H1 (cell line): Measurements from ENCODE around the gene GGTLC3. TPM values are rescaled to one million over a fixed set of nuclear protein-coding genes. Genes with fewer than 3 reads are reported as not detected.
"Not testable (repeated sequence)": the region's sequence is repeated elsewhere in the genome, so short reads cannot be mapped to it uniquely, and the experiment has no call there.

Experiments
- CTCF ChIA-PET: fragments of 300-600 bp; sonication (Branson Sonifier 250); formaldehyde crosslinking; loops from one replicate; lab custom pipeline; 2021; ENCODE audit not compliant: partially characterized antibody; lab: Charles Lee
- POLR2A ChIA-PET: fragments of 300-600 bp; sonication (Branson Sonifier 250); formaldehyde crosslinking; loops from one replicate; lab custom pipeline; 2021; ENCODE audit warnings: inconsistent platforms; ENCODE audit not compliant: partially characterized antibody; lab: Charles Lee
- DNase-seq, 2 experiments: peaks; one replicate each; pipeline versions ENCODE4 v3.0.0 to v3.0.0-alpha.2; 2010 to 2022; ENCODE audit warnings: low spot score in 2 of 2, low read depth in 1 of 2, mixed read lengths in 1 of 2
- FAIRE-seq: peaks from 2 replicates; lab custom pipeline; 2011; peaks lifted over from hg19 to GRCh38; lab: Jason Lieb, UNC
- H2AFZ ChIP-seq: 2 replicates; pipeline ENCODE4 v1.8.1; 2012; ENCODE audit warnings: low read length, inconsistent platforms
- H2AK5ac ChIP-seq: 2 replicates; pipeline ENCODE4 v1.6.1; 2013; ENCODE audit warnings: low read depth, low read length
- H2BK120ac ChIP-seq: replicated peaks from 2 replicates; pipeline ENCODE3; 2013; ENCODE audit warnings: low read depth, low read length, inconsistent platforms
- H2BK12ac ChIP-seq: 2 replicates; pipeline ENCODE4 v1.6.1; 2013; ENCODE audit warnings: low read depth, low read length
- H2BK15ac ChIP-seq: 2 replicates; pipeline ENCODE4 v1.6.1; 2013; ENCODE audit warnings: low read length
- H2BK20ac ChIP-seq: 2 replicates; pipeline ENCODE4 v1.6.1; 2013; ENCODE audit warnings: low read length
- H2BK5ac ChIP-seq: 2 replicates; pipeline ENCODE4 v1.6.1; 2013; ENCODE audit warnings: low read depth, low read length
- H3K14ac ChIP-seq: 2 replicates; pipeline ENCODE4 v1.6.1; 2013; ENCODE audit warnings: inconsistent platforms; ENCODE audit not compliant: insufficient read length
- H3K18ac ChIP-seq: 2 replicates; pipeline ENCODE4 v1.6.1; 2013; ENCODE audit warnings: low read length; ENCODE audit errors: extremely low read depth
- H3K23ac ChIP-seq: 2 replicates; pipeline ENCODE4 v1.6.1; 2013; ENCODE audit warnings: inconsistent platforms; ENCODE audit not compliant: insufficient read length
- H3K23me2 ChIP-seq: 2 replicates; pipeline ENCODE4 v1.6.1; 2013; ENCODE audit warnings: low read depth, low read length
- H3K27ac ChIP-seq: 2 replicates; pipeline ENCODE4 v1.6.1; 2011; ENCODE audit warnings: low read depth, low read length, inconsistent platforms
- H3K27me3 ChIP-seq, 4 experiments: replicated peaks in 1 of 4; 1 replicate in 1 of 4; 2 replicates in 3 of 4; pipeline versions ENCODE4 v1.6.1 to v1.8.1; 2011 to 2013; ENCODE audit warnings: low read length in 3 of 4, mild to moderate bottlenecking in 3 of 4, inconsistent platforms in 2 of 4, mixed read lengths in 2 of 4, moderate library complexity in 1 of 4; ENCODE audit not compliant: control insufficient read depth in 3 of 4, insufficient read depth in 3 of 4; ENCODE audit errors: extremely low read depth in 1 of 4
- H3K36me3 ChIP-seq, 4 experiments: 2 replicates each; pipeline versions ENCODE4 v1.6.1 to v1.8.1; 2011 to 2013; ENCODE audit warnings: mild to moderate bottlenecking in 4 of 4, low read length in 3 of 4, moderate library complexity in 2 of 4, control low read depth in 1 of 4, inconsistent platforms in 1 of 4; ENCODE audit not compliant: insufficient read depth in 4 of 4, control insufficient read depth in 2 of 4
- H3K4ac ChIP-seq: replicated peaks from 2 replicates; pipeline ENCODE3; 2013; ENCODE audit warnings: low read length, low read depth, mixed read lengths, inconsistent platforms; ENCODE audit not compliant: insufficient read length
- H3K4me1 ChIP-seq, 4 experiments: replicated peaks in 1 of 4; 1 replicate in 1 of 4; 2 replicates in 3 of 4; pipeline versions ENCODE4 v1.6.1 to v1.8.1; 2011 to 2013; ENCODE audit warnings: low read length in 3 of 4, inconsistent platforms in 2 of 4, mixed read lengths in 1 of 4; ENCODE audit not compliant: insufficient read depth in 4 of 4, control insufficient read depth in 3 of 4
- H3K4me2 ChIP-seq, 2 experiments: 2 replicates each; pipeline versions ENCODE4 v1.6.1 to v1.8.1; 2011 to 2013; ENCODE audit warnings: low read depth in 2 of 2, low read length in 2 of 2, control low read depth in 1 of 2, inconsistent platforms in 1 of 2, mild to moderate bottlenecking in 1 of 2; ENCODE audit not compliant: insufficient read depth in 1 of 2
- H3K4me3 ChIP-seq, 4 experiments: fragments of 200-600, 300-600 bp in 1 of 4; sonication (generic), shearing (Covaris generic), sonication (Bioruptor Twin) in 1 of 4; 2 replicates each; pipeline versions ENCODE4 v1.5.1 to v1.8.1; 2011 to 2016; ENCODE audit warnings: low read length in 4 of 4, low read depth in 3 of 4, control low read depth in 2 of 4, inconsistent platforms in 2 of 4, mild to moderate bottlenecking in 2 of 4, mixed read lengths in 1 of 4, moderate library complexity in 1 of 4; ENCODE audit not compliant: insufficient read depth in 2 of 4; ENCODE audit errors: extremely low read depth in 1 of 4
- H3K56ac ChIP-seq: replicated peaks from 2 replicates; pipeline ENCODE3; 2013; ENCODE audit warnings: low read depth, mild to moderate bottlenecking, mixed read lengths, low read length, inconsistent platforms; ENCODE audit not compliant: insufficient read length
- H3K79me1 ChIP-seq: 2 replicates; pipeline ENCODE4 v1.6.1; 2013; ENCODE audit warnings: low read depth, low read length, control low read depth
- H3K79me2 ChIP-seq, 2 experiments: 2 replicates each; pipeline versions ENCODE4 v1.6.1 to v1.8.1; 2012 to 2013; ENCODE audit warnings: low read length in 2 of 2, mild to moderate bottlenecking in 2 of 2, inconsistent platforms in 1 of 2; ENCODE audit not compliant: insufficient read depth in 2 of 2, control insufficient read depth in 1 of 2
- H3K9ac ChIP-seq, 4 experiments: replicated peaks in 1 of 4; 1 replicate in 1 of 4; 2 replicates in 3 of 4; pipeline versions ENCODE4 v1.6.1 to v1.8.1; 2011 to 2013; ENCODE audit warnings: low read depth in 3 of 4, low read length in 3 of 4, control low read depth in 2 of 4, mild to moderate bottlenecking in 2 of 4, moderate library complexity in 2 of 4, inconsistent platforms in 1 of 4; ENCODE audit errors: extremely low read depth in 1 of 4
- H3K9me3 ChIP-seq, 2 experiments: 2 replicates each; pipeline versions ENCODE4 v1.6.1 to v1.8.1; 2012 to 2013; ENCODE audit warnings: mild to moderate bottlenecking in 2 of 2, moderate library complexity in 2 of 2, control low read depth in 1 of 2, inconsistent platforms in 1 of 2, low read depth in 1 of 2, low read length in 1 of 2, mixed read lengths in 1 of 2; ENCODE audit not compliant: insufficient read depth in 2 of 2
- H4K20me1 ChIP-seq, 2 experiments: replicated peaks in 1 of 2; 2 replicates each; pipeline versions ENCODE3 to v1.8.1; 2011 to 2013; ENCODE audit warnings: inconsistent platforms in 2 of 2, low read length in 2 of 2, mild to moderate bottlenecking in 1 of 2; ENCODE audit not compliant: insufficient read depth in 2 of 2, control insufficient read depth in 1 of 2
- H4K5ac ChIP-seq: 2 replicates; pipeline ENCODE4 v1.6.1; 2013; ENCODE audit warnings: low read length, low read depth, mixed read lengths, inconsistent platforms; ENCODE audit not compliant: insufficient read length
- H4K8ac ChIP-seq: 2 replicates; pipeline ENCODE4 v1.8.0; 2013; ENCODE audit warnings: mild to moderate bottlenecking, moderate library complexity, low read length, inconsistent platforms; ENCODE audit not compliant: insufficient read depth; ENCODE audit errors: extremely low read depth
- H4K91ac ChIP-seq: replicated peaks from 2 replicates; pipeline ENCODE3; 2013; ENCODE audit warnings: low read length, mixed read lengths, inconsistent platforms; ENCODE audit not compliant: insufficient read length
- WGBS, 2 experiments: shearing (Covaris generic) in 1 of 2; methylation state at CpG; one replicate each; pipeline versions ENCODE4 v1.1.6 to v1.1.7; 2013 to 2015; ENCODE audit warnings: low lambda C conversion rate in 2 of 2, mixed read lengths in 2 of 2, inconsistent platforms in 1 of 2, low coverage in 1 of 2, missing lambda C conversion rate in 1 of 2; ENCODE audit not compliant: insufficient replicate concordance in 2 of 2, insufficient coverage in 1 of 2, insufficient read length in 1 of 2; ENCODE audit errors: extremely low coverage in 1 of 2, missing lambda C conversion rate in 1 of 2; 5-methylcytosine and 5-hydroxymethylcytosine counted together
- polyA plus RNA-seq, 7 experiments: library from polyadenylated mRNA; depleted of rRNA in 3 of 7; stranded (reverse) in 5 of 7; unstranded in 2 of 7; fragments of >200 nt in 5 of 7; fragments of 200-250 nt in 2 of 7; gene quantifications; 1 replicate in 5 of 7; 2 replicates in 1 of 7; 4 replicates in 1 of 7; pipeline versions ENCODE4 v1.2.1 to v1.2.3, GENCODE V29; 2011 to 2013; ENCODE audit warnings: missing spikeins in 2 of 7, mixed read lengths in 2 of 7
- total RNA-seq: library from RNA; stranded (reverse); fragmentation: NEBNext Ultra II Directional; extraction: Animal tissue kit (Norgen Biotek cat#: 25700); gene quantifications from 2 replicates; pipeline ENCODE4 v1.2.1, GENCODE V29; 2021

GGTLC3 gene
- total and polyA plus RNA-seq, 2 of the 8 experiments (the other 6 are each of a cell fraction or from before 2014, with no cell fraction given): not detected

DNA sequence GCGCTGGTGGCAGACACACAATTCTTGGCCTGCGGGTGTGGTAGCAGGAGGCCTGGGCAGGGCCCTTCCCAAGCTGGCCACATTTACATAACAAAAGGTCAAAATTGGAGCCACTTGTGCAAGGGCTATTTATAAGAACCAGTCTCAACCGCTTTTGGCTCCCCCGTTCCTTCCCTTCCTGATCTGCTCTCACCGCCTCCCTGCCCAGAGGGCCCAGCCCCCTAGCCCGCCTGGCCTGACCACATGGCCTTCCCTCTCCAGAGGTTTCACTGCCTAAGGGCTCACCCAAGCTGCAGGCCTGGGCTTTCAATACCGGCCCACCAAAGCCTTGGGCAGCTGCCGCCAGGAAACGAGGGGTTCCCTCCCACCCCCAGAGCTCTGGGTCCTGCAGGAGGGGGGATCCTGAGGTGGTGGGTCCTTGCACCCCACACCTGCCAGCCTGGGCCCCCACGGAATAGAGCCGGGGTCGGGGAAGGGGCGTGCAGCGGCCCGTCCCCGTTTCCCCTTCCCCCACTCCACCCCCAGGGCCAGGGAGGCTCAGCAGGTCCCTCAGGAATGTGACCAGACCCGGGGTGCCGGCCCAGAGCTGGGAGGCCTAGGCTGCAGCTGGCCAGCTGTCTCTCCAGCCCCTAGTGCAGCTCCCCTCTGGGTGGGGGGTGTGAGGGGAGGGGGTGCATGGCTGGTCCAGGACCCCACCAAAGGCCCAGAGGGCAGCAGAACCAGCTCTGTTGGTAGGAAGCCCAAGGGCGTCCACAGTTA, 35.1 kb upstream of the GGTLC3 start:
- H3K27me3 ChIP-seq, H4K91ac ChIP-seq, H2BK12ac ChIP-seq, H3K4ac ChIP-seq, H3K4me2 ChIP-seq, H4K20me1 ChIP-seq, H3K9me3 ChIP-seq, H3K36me3 ChIP-seq, FAIRE-seq, H2BK5ac ChIP-seq, H4K8ac ChIP-seq, DNase-seq, H2AFZ ChIP-seq, H3K79me1 ChIP-seq, H3K23me2 ChIP-seq, H4K5ac ChIP-seq, H3K14ac ChIP-seq, H3K79me2 ChIP-seq, H3K9ac ChIP-seq, H2BK15ac ChIP-seq, H3K23ac ChIP-seq, H2BK120ac ChIP-seq, H3K18ac ChIP-seq, H3K4me1 ChIP-seq, H2BK20ac ChIP-seq, H2AK5ac ChIP-seq, CTCF ChIA-PET, POLR2A ChIA-PET, H3K4me3 ChIP-seq, H3K27ac ChIP-seq, H3K56ac ChIP-seq: not testable (repeated sequence)
- no CpG with 5 or more reads among the region's 19 CpGs for WGBS, 2 experiments

DNA sequence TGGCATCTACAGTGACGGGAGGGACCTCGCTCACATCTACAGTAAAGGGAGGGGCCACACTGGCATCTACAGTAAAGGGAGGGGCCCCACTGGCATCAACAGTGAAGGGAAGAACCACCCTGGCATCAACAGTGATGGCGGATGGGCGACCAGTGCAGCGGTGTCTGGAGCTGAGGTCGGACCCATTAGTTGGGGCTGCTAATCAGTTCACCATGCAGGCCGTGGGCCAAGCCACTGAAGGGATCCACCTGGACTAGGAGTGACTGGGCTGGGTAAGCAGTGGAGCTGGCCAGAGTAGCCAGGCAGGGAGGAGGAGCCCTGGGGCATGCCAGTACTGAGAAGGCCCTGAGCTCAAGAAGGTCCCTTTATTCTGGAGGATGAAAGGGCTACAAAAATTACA, 33.1 kb upstream of the GGTLC3 start:
- H3K4me2 ChIP-seq, H3K4ac ChIP-seq, H4K8ac ChIP-seq, H3K23me2 ChIP-seq, H3K36me3 ChIP-seq, H2BK15ac ChIP-seq, H3K23ac ChIP-seq, H4K91ac ChIP-seq, H4K5ac ChIP-seq, H3K27ac ChIP-seq, H3K18ac ChIP-seq, H3K27me3 ChIP-seq, H3K9ac ChIP-seq, H2BK120ac ChIP-seq, H3K56ac ChIP-seq, CTCF ChIA-PET, H3K79me2 ChIP-seq, DNase-seq, H3K4me3 ChIP-seq, H3K4me1 ChIP-seq, H2BK12ac ChIP-seq, H3K79me1 ChIP-seq, H3K9me3 ChIP-seq, H2AK5ac ChIP-seq, FAIRE-seq, POLR2A ChIA-PET, H2BK5ac ChIP-seq, H2BK20ac ChIP-seq, H3K14ac ChIP-seq, H4K20me1 ChIP-seq, H2AFZ ChIP-seq: not testable (repeated sequence)
- whole genome bisulfite sequencing, 2 experiments: 95% methylated on average over 2 of the region's 7 CpGs; no CpG with 5 or more reads in 1 of the 2 experiments
